H1 (cell line): ENCODE results near the gene PMP22. TPM values are rescaled to one million over a fixed set of nuclear protein-coding genes. Genes with fewer than 3 reads are reported as not detected.

Experiments
- CTCF ChIA-PET: fragments of 300-600 bp; sonication (Branson Sonifier 250); formaldehyde crosslinking; loops from one replicate; lab custom pipeline; 2021; ENCODE audit not compliant: partially characterized antibody; lab: Charles Lee
- POLR2A ChIA-PET: fragments of 300-600 bp; sonication (Branson Sonifier 250); formaldehyde crosslinking; loops from one replicate; lab custom pipeline; 2021; ENCODE audit warnings: inconsistent platforms; ENCODE audit not compliant: partially characterized antibody; lab: Charles Lee
- DNase-seq, 2 experiments: peaks; one replicate each; pipeline versions ENCODE4 v3.0.0 to v3.0.0-alpha.2; 2010 to 2022; ENCODE audit warnings: low spot score in 2 of 2, low read depth in 1 of 2, mixed read lengths in 1 of 2
- FAIRE-seq: peaks from 2 replicates; lab custom pipeline; 2011; peaks lifted over from hg19 to GRCh38; lab: Jason Lieb, UNC
- H2AFZ ChIP-seq: 2 replicates; pipeline ENCODE4 v1.8.1; 2012; ENCODE audit warnings: low read length, inconsistent platforms
- H2AK5ac ChIP-seq: 2 replicates; pipeline ENCODE4 v1.6.1; 2013; ENCODE audit warnings: low read depth, low read length
- H2BK120ac ChIP-seq: replicated peaks from 2 replicates; pipeline ENCODE3; 2013; ENCODE audit warnings: low read depth, low read length, inconsistent platforms
- H2BK12ac ChIP-seq: 2 replicates; pipeline ENCODE4 v1.6.1; 2013; ENCODE audit warnings: low read depth, low read length
- H2BK15ac ChIP-seq: 2 replicates; pipeline ENCODE4 v1.6.1; 2013; ENCODE audit warnings: low read length
- H2BK20ac ChIP-seq: 2 replicates; pipeline ENCODE4 v1.6.1; 2013; ENCODE audit warnings: low read length
- H2BK5ac ChIP-seq: 2 replicates; pipeline ENCODE4 v1.6.1; 2013; ENCODE audit warnings: low read depth, low read length
- H3K14ac ChIP-seq: 2 replicates; pipeline ENCODE4 v1.6.1; 2013; ENCODE audit warnings: inconsistent platforms; ENCODE audit not compliant: insufficient read length
- H3K18ac ChIP-seq: 2 replicates; pipeline ENCODE4 v1.6.1; 2013; ENCODE audit warnings: low read length; ENCODE audit errors: extremely low read depth
- H3K23ac ChIP-seq: 2 replicates; pipeline ENCODE4 v1.6.1; 2013; ENCODE audit warnings: inconsistent platforms; ENCODE audit not compliant: insufficient read length
- H3K23me2 ChIP-seq: 2 replicates; pipeline ENCODE4 v1.6.1; 2013; ENCODE audit warnings: low read depth, low read length
- H3K27ac ChIP-seq: 2 replicates; pipeline ENCODE4 v1.6.1; 2011; ENCODE audit warnings: low read depth, low read length, inconsistent platforms
- H3K27me3 ChIP-seq, 4 experiments: replicated peaks in 1 of 4; 1 replicate in 1 of 4; 2 replicates in 3 of 4; pipeline versions ENCODE4 v1.6.1 to v1.8.1; 2011 to 2013; ENCODE audit warnings: low read length in 3 of 4, mild to moderate bottlenecking in 3 of 4, inconsistent platforms in 2 of 4, mixed read lengths in 2 of 4, moderate library complexity in 1 of 4; ENCODE audit not compliant: control insufficient read depth in 3 of 4, insufficient read depth in 3 of 4; ENCODE audit errors: extremely low read depth in 1 of 4
- H3K36me3 ChIP-seq, 4 experiments: 2 replicates each; pipeline versions ENCODE4 v1.6.1 to v1.8.1; 2011 to 2013; ENCODE audit warnings: mild to moderate bottlenecking in 4 of 4, low read length in 3 of 4, moderate library complexity in 2 of 4, control low read depth in 1 of 4, inconsistent platforms in 1 of 4; ENCODE audit not compliant: insufficient read depth in 4 of 4, control insufficient read depth in 2 of 4
- H3K4ac ChIP-seq: replicated peaks from 2 replicates; pipeline ENCODE3; 2013; ENCODE audit warnings: low read length, low read depth, mixed read lengths, inconsistent platforms; ENCODE audit not compliant: insufficient read length
- H3K4me1 ChIP-seq, 4 experiments: replicated peaks in 1 of 4; 1 replicate in 1 of 4; 2 replicates in 3 of 4; pipeline versions ENCODE4 v1.6.1 to v1.8.1; 2011 to 2013; ENCODE audit warnings: low read length in 3 of 4, inconsistent platforms in 2 of 4, mixed read lengths in 1 of 4; ENCODE audit not compliant: insufficient read depth in 4 of 4, control insufficient read depth in 3 of 4
- H3K4me2 ChIP-seq, 2 experiments: 2 replicates each; pipeline versions ENCODE4 v1.6.1 to v1.8.1; 2011 to 2013; ENCODE audit warnings: low read depth in 2 of 2, low read length in 2 of 2, control low read depth in 1 of 2, inconsistent platforms in 1 of 2, mild to moderate bottlenecking in 1 of 2; ENCODE audit not compliant: insufficient read depth in 1 of 2
- H3K4me3 ChIP-seq, 4 experiments: fragments of 200-600, 300-600 bp in 1 of 4; sonication (generic), shearing (Covaris generic), sonication (Bioruptor Twin) in 1 of 4; 2 replicates each; pipeline versions ENCODE4 v1.5.1 to v1.8.1; 2011 to 2016; ENCODE audit warnings: low read length in 4 of 4, low read depth in 3 of 4, control low read depth in 2 of 4, inconsistent platforms in 2 of 4, mild to moderate bottlenecking in 2 of 4, mixed read lengths in 1 of 4, moderate library complexity in 1 of 4; ENCODE audit not compliant: insufficient read depth in 2 of 4; ENCODE audit errors: extremely low read depth in 1 of 4
- H3K56ac ChIP-seq: replicated peaks from 2 replicates; pipeline ENCODE3; 2013; ENCODE audit warnings: low read depth, mild to moderate bottlenecking, mixed read lengths, low read length, inconsistent platforms; ENCODE audit not compliant: insufficient read length
- H3K79me1 ChIP-seq: 2 replicates; pipeline ENCODE4 v1.6.1; 2013; ENCODE audit warnings: low read depth, low read length, control low read depth
- H3K79me2 ChIP-seq, 2 experiments: 2 replicates each; pipeline versions ENCODE4 v1.6.1 to v1.8.1; 2012 to 2013; ENCODE audit warnings: low read length in 2 of 2, mild to moderate bottlenecking in 2 of 2, inconsistent platforms in 1 of 2; ENCODE audit not compliant: insufficient read depth in 2 of 2, control insufficient read depth in 1 of 2
- H3K9ac ChIP-seq, 4 experiments: replicated peaks in 1 of 4; 1 replicate in 1 of 4; 2 replicates in 3 of 4; pipeline versions ENCODE4 v1.6.1 to v1.8.1; 2011 to 2013; ENCODE audit warnings: low read depth in 3 of 4, low read length in 3 of 4, control low read depth in 2 of 4, mild to moderate bottlenecking in 2 of 4, moderate library complexity in 2 of 4, inconsistent platforms in 1 of 4; ENCODE audit errors: extremely low read depth in 1 of 4
- H3K9me3 ChIP-seq, 2 experiments: 2 replicates each; pipeline versions ENCODE4 v1.6.1 to v1.8.1; 2012 to 2013; ENCODE audit warnings: mild to moderate bottlenecking in 2 of 2, moderate library complexity in 2 of 2, control low read depth in 1 of 2, inconsistent platforms in 1 of 2, low read depth in 1 of 2, low read length in 1 of 2, mixed read lengths in 1 of 2; ENCODE audit not compliant: insufficient read depth in 2 of 2
- H4K20me1 ChIP-seq, 2 experiments: replicated peaks in 1 of 2; 2 replicates each; pipeline versions ENCODE3 to v1.8.1; 2011 to 2013; ENCODE audit warnings: inconsistent platforms in 2 of 2, low read length in 2 of 2, mild to moderate bottlenecking in 1 of 2; ENCODE audit not compliant: insufficient read depth in 2 of 2, control insufficient read depth in 1 of 2
- H4K5ac ChIP-seq: 2 replicates; pipeline ENCODE4 v1.6.1; 2013; ENCODE audit warnings: low read length, low read depth, mixed read lengths, inconsistent platforms; ENCODE audit not compliant: insufficient read length
- H4K8ac ChIP-seq: 2 replicates; pipeline ENCODE4 v1.8.0; 2013; ENCODE audit warnings: mild to moderate bottlenecking, moderate library complexity, low read length, inconsistent platforms; ENCODE audit not compliant: insufficient read depth; ENCODE audit errors: extremely low read depth
- H4K91ac ChIP-seq: replicated peaks from 2 replicates; pipeline ENCODE3; 2013; ENCODE audit warnings: low read length, mixed read lengths, inconsistent platforms; ENCODE audit not compliant: insufficient read length
- MAFK ChIP-seq: IDR thresholded peaks from 2 replicates; pipeline ENCODE4 v1.6.1; 2012; ENCODE audit warnings: low read depth, mild to moderate bottlenecking, improper control_type of control experiment, low read length
- RBBP5 ChIP-seq: IDR thresholded peaks from 2 replicates; pipeline ENCODE4 v1.7.1; 2012; ENCODE audit warnings: low read depth, mild to moderate bottlenecking, inconsistent platforms, low read length, moderate library complexity, borderline replicate concordance
- WGBS, 2 experiments: shearing (Covaris generic) in 1 of 2; methylation state at CpG; one replicate each; pipeline versions ENCODE4 v1.1.6 to v1.1.7; 2013 to 2015; ENCODE audit warnings: low lambda C conversion rate in 2 of 2, mixed read lengths in 2 of 2, inconsistent platforms in 1 of 2, low coverage in 1 of 2, missing lambda C conversion rate in 1 of 2; ENCODE audit not compliant: insufficient replicate concordance in 2 of 2, insufficient coverage in 1 of 2, insufficient read length in 1 of 2; ENCODE audit errors: extremely low coverage in 1 of 2, missing lambda C conversion rate in 1 of 2; 5-methylcytosine and 5-hydroxymethylcytosine counted together
- polyA plus RNA-seq, 7 experiments: library from polyadenylated mRNA; depleted of rRNA in 3 of 7; stranded (reverse) in 5 of 7; unstranded in 2 of 7; fragments of >200 nt in 5 of 7; fragments of 200-250 nt in 2 of 7; gene quantifications; 1 replicate in 5 of 7; 2 replicates in 1 of 7; 4 replicates in 1 of 7; pipeline versions ENCODE4 v1.2.1 to v1.2.3, GENCODE V29; 2011 to 2013; ENCODE audit warnings: missing spikeins in 2 of 7, mixed read lengths in 2 of 7
- total RNA-seq: library from RNA; stranded (reverse); fragmentation: NEBNext Ultra II Directional; extraction: Animal tissue kit (Norgen Biotek cat#: 25700); gene quantifications from 2 replicates; pipeline ENCODE4 v1.2.1, GENCODE V29; 2021

Gene PMP22
- total and polyA plus RNA-seq, 2 of the 8 experiments (the other 6 are each of a cell fraction or from before 2014, with no cell fraction given), result 0.84 to 4.9 TPM

DNA sequence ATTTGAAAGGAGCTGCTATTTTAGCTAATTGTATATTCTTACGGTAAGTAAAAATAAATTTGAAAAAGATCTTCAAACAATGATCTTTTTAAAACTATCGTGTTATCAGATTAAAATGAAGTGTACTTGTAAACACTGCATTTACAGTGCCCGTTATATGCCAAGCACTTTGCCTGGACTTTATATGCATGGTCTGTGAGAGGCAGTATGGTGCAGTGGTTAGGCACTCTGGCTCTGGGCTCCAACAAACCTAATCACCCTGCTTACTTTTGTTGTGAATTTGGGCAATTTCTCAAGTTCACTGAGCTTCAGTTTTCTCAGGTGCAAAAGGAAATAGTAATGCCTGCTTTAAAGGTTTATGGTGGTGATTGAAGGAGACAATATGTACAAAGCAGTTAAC is 1.4 kb downstream of the PMP22 start:
- no peak overlapping the region for H3K56ac ChIP-seq
- H2BK120ac ChIP-seq, result no peak overlapping the region
- no peaks in the 10 kb centered on the region for H3K79me2 ChIP-seq
- no peaks in the 10 kb centered on the region for H3K79me1 ChIP-seq
- H3K4me3 ChIP-seq, result peak overlapping the region in 3 of 4 experiments; percentile 60 to 71 (median 68); a peak in 2 of 8 replicates
- no peak overlapping the region for H2BK12ac ChIP-seq
- no peak overlapping the region for H3K18ac ChIP-seq
- H3K9ac ChIP-seq, result no peak overlapping the region
- no peak overlapping the region for H2BK5ac ChIP-seq
- no peak overlapping the region for H2AK5ac ChIP-seq
- H3K4me1 ChIP-seq, result peaks cover 0 to 16% (median 4%) of the 10 kb centered on the region in 4 experiments; a peak in 5 of 7 replicates
- no peak for TF ChIP-seq RBBP5
- no peak for TF ChIP-seq MAFK
- H2BK15ac ChIP-seq, result no peak overlapping the region
- H3K4ac ChIP-seq, result no peak overlapping the region
- H3K23ac ChIP-seq, result no peak overlapping the region
- H3K14ac ChIP-seq, result no peak overlapping the region
- no peak overlapping the region for H4K8ac ChIP-seq
- H3K4me2 ChIP-seq, result peak overlapping the region; percentile 56 to 100; a peak in 3 of 4 replicates
- no peak overlapping the region for H3K27ac ChIP-seq
- peaks cover 22% of the 10 kb centered on the region for H3K23me2 ChIP-seq
- H3K9me3 ChIP-seq, result no peaks in the 10 kb centered on the region
- no peak overlapping the region for H4K91ac ChIP-seq
- H3K36me3 ChIP-seq, result no peaks in the 10 kb centered on the region
- ChIA-PET CTCF (interaction anchor here (0.9 to 7.3 kb wide), 18 partner anchors 9 to 246 kb away, joined by 3 to 69 read pairs (median 6); partner anchors contain the start of gene TEKT3), POLR2A (interaction anchor here (0.8 to 1.1 kb wide), 3 partner anchors 9 to 27 kb away, joined by 3 read pairs; no protein-coding TSS in a partner anchor)
- H2AFZ ChIP-seq, result no peak overlapping the region
- WGBS, 2 experiments, result 65% methylated on average over 3 of the region's 3 CpGs; no CpG with 5 or more reads in 1 of the 2 experiments
- FAIRE-seq, result no peak
- peaks cover 40 to 60% (median 54%) of the 10 kb centered on the region in 4 experiments for H3K27me3 ChIP-seq
- DNase-seq, result no peak
- H2BK20ac ChIP-seq, result no peak overlapping the region
- H4K5ac ChIP-seq, result no peak overlapping the region
- peaks cover 0 to 4% of the 10 kb centered on the region in 2 experiments for H4K20me1 ChIP-seq
